Ishikawa (cell line): ENCODE data around the gene AUTS2.

Source experiments
- CEBPB ChIP-seq: IDR thresholded peaks from 2 replicates; pipeline ENCODE4 v1.6.1; 2012
- CREB1 ChIP-seq: IDR thresholded peaks from 2 replicates; pipeline ENCODE4 v1.6.1; 2012; ENCODE audit warnings: low read depth
- EGR1 ChIP-seq: IDR thresholded peaks from 2 replicates; pipeline ENCODE4 v1.6.1; 2012
- EP300 ChIP-seq: IDR thresholded peaks from 2 replicates; pipeline ENCODE4 v1.6.1; 2012; ENCODE audit warnings: borderline replicate concordance
- FOXM1 ChIP-seq: IDR thresholded peaks from 2 replicates; pipeline ENCODE4 v1.6.1; 2012; ENCODE audit warnings: low read depth, borderline replicate concordance
- MAX ChIP-seq: IDR thresholded peaks from 2 replicates; pipeline ENCODE4 v1.6.1; 2012
- NFIC ChIP-seq: IDR thresholded peaks from 2 replicates; pipeline ENCODE4 v1.6.1; 2012
- RAD21 ChIP-seq: IDR thresholded peaks from 2 replicates; pipeline ENCODE4 v1.6.1; 2012; ENCODE audit warnings: low read depth
- TAF1 ChIP-seq: IDR thresholded peaks from 2 replicates; pipeline ENCODE4 v1.6.1; 2012; ENCODE audit warnings: low read depth, mild to moderate bottlenecking
- TCF12 ChIP-seq: IDR thresholded peaks from 2 replicates; pipeline ENCODE4 v1.6.1; 2012; ENCODE audit warnings: low read depth
- TEAD4 ChIP-seq: IDR thresholded peaks from 2 replicates; pipeline ENCODE4 v1.6.1; 2012
- YY1 ChIP-seq: IDR thresholded peaks from 2 replicates; pipeline ENCODE4 v1.6.1; 2012; ENCODE audit warnings: low read depth
- ZBTB7A ChIP-seq: IDR thresholded peaks from 2 replicates; pipeline ENCODE4 v1.6.1; 2012; ENCODE audit warnings: low read depth
- TF ChIP-seq, protein P1 (sequence below): IDR thresholded peaks from 2 replicates; pipeline ENCODE4 v1.6.1; 2012
- TF ChIP-seq, protein P2 (sequence below): IDR thresholded peaks from 2 replicates; pipeline ENCODE4 v1.6.1; 2012; ENCODE audit warnings: low read depth, mild to moderate bottlenecking

Gene AUTS2

GRCh38 chr7:69610374-69611084 is 12.3 kb downstream of the AUTS2 start:
- TF ChIP-seq FOXM1 = no peak
- TF ChIP-seq CEBPB = no peak
- no peak for TF ChIP-seq EP300
- no peak for TF ChIP-seq TAF1

- TF ChIP-seq, protein P1, sequence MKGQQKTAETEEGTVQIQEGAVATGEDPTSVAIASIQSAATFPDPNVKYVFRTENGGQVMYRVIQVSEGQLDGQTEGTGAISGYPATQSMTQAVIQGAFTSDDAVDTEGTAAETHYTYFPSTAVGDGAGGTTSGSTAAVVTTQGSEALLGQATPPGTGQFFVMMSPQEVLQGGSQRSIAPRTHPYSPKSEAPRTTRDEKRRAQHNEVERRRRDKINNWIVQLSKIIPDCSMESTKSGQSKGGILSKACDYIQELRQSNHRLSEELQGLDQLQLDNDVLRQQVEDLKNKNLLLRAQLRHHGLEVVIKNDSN = no peak
- TF ChIP-seq NFIC (no peak), CREB1 (no peak), TCF12 (no peak), TAF1 (no peak), FOXM1 (no peak), MAX (no peak), ZBTB7A (no peak), RAD21 (no peak), CEBPB (no peak), TEAD4 (no peak), YY1 (no peak), EGR1 (no peak), EP300 (no peak)
- TF ChIP-seq, protein P2, sequence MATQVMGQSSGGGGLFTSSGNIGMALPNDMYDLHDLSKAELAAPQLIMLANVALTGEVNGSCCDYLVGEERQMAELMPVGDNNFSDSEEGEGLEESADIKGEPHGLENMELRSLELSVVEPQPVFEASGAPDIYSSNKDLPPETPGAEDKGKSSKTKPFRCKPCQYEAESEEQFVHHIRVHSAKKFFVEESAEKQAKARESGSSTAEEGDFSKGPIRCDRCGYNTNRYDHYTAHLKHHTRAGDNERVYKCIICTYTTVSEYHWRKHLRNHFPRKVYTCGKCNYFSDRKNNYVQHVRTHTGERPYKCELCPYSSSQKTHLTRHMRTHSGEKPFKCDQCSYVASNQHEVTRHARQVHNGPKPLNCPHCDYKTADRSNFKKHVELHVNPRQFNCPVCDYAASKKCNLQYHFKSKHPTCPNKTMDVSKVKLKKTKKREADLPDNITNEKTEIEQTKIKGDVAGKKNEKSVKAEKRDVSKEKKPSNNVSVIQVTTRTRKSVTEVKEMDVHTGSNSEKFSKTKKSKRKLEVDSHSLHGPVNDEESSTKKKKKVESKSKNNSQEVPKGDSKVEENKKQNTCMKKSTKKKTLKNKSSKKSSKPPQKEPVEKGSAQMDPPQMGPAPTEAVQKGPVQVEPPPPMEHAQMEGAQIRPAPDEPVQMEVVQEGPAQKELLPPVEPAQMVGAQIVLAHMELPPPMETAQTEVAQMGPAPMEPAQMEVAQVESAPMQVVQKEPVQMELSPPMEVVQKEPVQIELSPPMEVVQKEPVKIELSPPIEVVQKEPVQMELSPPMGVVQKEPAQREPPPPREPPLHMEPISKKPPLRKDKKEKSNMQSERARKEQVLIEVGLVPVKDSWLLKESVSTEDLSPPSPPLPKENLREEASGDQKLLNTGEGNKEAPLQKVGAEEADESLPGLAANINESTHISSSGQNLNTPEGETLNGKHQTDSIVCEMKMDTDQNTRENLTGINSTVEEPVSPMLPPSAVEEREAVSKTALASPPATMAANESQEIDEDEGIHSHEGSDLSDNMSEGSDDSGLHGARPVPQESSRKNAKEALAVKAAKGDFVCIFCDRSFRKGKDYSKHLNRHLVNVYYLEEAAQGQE = no peak
These were observed 14.7 kb downstream of the AUTS2 start for GRCh38 chr7:69612981-69613380.

DNA sequence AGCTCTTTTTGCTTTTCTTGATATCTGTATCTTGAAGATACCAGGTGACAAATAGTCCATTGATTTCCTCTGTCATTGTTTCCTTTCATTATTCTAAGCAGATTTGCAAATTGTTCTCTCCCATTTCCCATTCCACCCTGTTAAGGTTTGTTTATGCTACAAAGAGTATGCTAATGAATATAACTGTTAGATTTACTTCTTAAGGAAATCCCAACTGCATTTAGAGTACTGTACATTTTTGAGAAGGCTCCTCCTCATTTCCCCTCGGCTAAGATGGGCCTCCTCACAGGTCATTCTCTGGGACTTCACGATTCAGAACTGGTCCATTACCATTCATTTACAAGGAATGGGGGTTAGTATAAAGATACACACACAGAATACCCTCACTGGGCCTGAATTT is 15.6 kb downstream of the AUTS2 start:
- TF ChIP-seq EGR1 (no peak), CEBPB (no peak), TAF1 (no peak), RAD21 (no peak), MAX (no peak), TCF12 (no peak)

DNA sequence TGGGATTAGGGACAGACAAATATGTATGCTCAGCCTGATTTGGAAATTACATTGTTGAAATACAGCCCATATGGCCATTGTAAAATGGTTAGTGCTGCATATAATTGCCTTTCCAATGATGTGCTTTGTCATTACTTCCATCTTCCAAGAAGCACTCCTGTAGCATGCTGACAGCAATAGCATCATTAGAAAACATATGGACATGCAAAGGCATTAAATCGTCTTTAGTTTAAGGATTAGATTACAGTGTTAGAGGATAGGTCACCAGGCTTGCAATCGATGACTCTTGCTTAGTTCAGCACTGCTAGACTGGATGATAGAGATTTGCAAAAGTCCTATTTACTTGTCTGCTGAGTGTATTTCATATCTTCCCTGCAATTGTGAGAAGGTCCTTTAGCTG is 17.4 kb downstream of the AUTS2 start:
- no peak for TF ChIP-seq ZBTB7A
- no peak for TF ChIP-seq NFIC
- TF ChIP-seq CEBPB = no peak

- TF ChIP-seq EGR1 = no peak
- no peak for TF ChIP-seq NFIC
- TF ChIP-seq TCF12 = no peak
- no peak for TF ChIP-seq ZBTB7A
- no peak for TF ChIP-seq TAF1
- TF ChIP-seq CEBPB = no peak
- no peak for TF ChIP-seq CREB1
- TF ChIP-seq RAD21 = no peak
- TF ChIP-seq, protein P2 = no peak
- TF ChIP-seq TEAD4 = no peak
- no peak for TF ChIP-seq MAX
- no peak for TF ChIP-seq FOXM1
- TF ChIP-seq, protein P1 = no peak
- no peak for TF ChIP-seq YY1
These were observed 19.1 kb downstream of the AUTS2 start for GRCh38 chr7:69617364-69617763.

GRCh38 chr7:69619054-69619453 is 20.8 kb downstream of the AUTS2 start:
- TF ChIP-seq RAD21 = no peak
- TF ChIP-seq, protein P2 = no peak
- no peak for TF ChIP-seq NFIC
- no peak for TF ChIP-seq FOXM1
- TF ChIP-seq ZBTB7A = no peak
- TF ChIP-seq EP300 = no peak
- TF ChIP-seq TEAD4 = no peak
- TF ChIP-seq CREB1 = no peak
